ENCODE data around the gene ABHD17C.
"Not testable (repeated sequence)": the region's sequence is repeated elsewhere in the genome, so short reads cannot be mapped to it uniquely, and the experiment has no call there.

The ABHD17C gene

DNA sequence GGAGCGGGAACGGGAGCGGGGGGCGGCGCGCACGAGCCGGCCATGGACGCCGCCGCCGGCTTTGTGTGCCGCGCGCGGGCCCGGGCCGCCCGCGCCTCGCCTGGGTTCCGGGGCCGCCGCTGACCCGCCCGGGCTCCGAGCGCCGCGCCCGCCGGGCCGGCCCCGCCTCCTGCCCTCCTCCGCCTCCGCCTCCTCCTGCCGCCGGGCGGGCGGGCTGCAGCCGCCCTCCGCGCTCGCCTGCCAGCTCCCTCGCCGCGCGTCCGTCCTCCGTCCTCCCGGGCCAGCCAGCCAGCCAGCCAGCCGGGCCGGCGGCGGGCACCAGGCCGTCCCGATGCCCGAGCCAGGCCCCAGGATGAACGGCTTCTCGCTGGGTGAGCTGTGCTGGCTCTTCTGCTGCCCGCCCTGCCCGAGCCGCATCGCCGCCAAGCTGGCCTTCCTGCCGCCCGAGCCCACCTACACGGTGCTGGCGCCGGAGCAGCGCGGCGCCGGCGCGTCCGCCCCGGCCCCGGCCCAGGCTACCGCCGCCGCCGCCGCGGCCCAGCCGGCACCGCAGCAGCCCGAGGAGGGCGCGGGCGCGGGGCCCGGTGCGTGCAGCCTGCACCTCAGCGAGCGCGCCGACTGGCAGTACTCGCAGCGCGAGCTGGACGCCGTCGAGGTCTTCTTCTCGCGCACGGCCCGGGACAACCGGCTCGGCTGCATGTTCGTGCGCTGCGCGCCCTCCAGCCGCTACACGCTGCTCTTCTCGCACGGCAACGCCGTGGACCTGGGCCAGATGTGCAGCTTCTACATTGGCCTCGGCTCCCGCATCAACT, at the start of gene ABHD17C:
TSS of gene ABHD17C (plus strand) at position 212 of the 812 bp plus-strand sequence. CDS start at position 332, 120 bp downstream.
- DNase-seq, result peak; percentile 20

DNA sequence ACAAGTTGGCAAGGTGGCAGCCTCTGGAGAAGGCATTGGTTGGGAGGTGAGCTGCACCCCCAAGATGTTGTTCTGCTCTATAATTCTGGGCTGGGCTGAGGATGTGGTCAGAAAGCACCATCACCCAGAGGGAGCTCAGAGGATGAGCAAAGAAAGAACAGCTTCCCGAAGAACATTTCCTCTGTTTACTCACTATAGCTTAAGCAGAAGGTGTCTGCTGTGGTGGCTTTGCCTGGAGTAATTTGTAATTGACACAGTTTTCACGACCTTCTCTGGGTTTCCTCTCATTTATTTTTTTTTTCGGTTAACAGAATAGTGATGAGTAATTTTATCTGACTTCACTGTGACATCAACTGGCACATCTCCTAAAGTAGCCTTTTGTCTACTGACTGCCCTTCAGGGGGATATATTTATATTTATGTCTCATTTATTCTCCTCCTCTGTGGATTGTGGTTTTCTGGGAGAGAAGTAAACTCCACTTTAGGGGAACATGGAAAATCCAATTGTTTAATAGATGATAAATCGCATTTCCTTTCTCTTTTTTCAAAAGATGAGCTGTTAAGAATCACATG, 49.5 kb upstream of the ABHD17C start:
- peak; percentile 34 to 39 for DNase-seq

DNA sequence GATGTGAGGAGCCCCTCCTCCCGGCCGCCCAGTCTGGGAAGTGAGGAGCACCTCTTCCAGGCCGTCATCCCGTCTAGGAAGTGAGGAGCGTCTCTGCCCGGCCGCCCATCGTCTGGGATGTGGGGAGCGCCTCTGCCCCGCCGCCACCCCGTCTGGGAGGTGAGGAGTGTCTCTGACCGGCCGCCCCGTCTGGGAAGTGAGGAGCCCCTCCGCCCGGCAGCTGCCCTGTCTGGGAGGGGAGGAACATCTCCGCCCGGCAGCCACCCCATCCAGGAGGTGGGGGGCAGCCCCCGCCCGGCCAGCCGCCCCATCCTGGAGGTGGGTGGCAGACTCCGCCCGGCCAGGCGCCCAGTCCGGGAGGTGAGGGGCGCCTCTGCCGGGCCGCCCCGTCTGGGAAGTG, 47.7 kb upstream of the ABHD17C start:
- DNase-seq, result not testable (repeated sequence)

DNA sequence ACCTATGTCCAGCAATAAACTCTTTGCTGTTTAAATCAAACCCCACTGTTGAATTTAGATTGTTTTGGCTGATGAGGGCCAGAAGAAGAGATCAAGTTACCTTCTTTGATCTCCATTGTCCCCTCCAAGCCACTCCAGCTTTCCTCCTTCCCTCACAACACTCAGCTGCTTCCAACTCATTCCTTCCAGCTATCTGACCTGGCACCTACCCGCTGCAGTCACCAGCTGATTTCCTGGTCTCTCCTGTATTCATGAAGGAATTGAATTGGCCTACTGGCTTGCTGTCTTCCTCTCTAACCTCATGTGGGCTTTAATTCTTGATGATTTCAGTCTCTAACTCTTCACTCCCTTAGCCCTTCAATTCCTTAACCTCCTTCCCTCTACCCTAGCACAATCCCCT, 40.8 kb upstream of the ABHD17C start:
- no peak for DNase-seq

DNA sequence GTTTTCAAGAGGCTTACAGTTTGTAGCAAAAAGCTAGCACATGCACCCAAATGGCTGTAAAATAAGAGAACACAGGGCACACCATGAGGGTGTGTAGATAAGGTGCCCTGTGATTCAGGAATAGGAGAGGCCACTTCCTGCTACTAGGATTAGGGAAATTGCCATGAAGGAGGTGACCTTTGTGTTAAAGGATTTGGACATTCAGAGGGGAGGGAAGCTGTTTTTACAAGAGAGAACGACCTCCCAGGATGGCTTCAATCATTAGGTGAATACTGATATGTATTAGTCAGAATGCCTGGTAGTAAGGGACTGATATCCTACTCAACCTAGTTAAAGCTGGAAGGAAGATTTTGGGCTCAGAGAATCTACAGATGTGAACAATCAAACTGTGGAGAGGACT, 35.7 kb upstream of the ABHD17C start:
- DNase-seq, result no peak

DNA sequence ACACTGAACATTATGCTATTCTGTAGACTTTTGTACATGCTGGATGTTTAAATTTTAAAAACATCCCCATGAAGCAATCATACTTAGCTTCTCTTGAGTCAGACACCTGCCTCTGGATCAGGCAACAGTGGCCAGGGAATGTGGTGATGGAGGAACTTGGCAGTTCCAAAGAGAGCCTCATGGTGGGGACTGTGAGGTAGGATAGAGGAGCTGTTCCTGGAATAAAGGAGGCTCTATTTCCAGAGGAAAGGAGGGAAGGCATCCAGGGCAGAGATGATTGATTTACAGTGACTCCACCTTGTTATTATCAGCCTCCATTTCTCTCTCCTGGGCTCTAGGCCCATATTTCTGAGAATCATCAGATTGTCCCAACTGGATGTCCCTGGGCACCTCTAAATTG, 35.0 kb upstream of the ABHD17C start:
- no peak for DNase-seq

DNA sequence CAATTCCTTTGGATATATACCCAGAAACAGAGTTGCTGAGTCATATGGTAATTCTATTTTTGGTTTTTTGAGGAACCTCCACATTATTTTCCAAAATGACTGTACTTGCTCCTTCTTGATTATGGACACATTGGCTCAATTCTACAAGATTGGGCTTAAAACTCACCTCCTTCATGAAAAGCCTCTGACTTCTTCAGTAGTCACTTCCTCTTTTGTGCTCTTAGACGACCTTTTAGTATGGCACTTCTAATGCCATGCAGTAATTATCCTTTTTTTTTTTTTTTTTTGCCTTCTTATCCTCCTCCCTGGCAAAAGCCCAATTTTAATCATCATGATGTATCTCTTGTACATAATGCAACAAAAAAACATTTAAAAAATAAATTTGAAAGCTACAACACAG, 33.0 kb upstream of the ABHD17C start:
- peak in 1 of 2 experiments; percentile 21 for DNase-seq

DNA sequence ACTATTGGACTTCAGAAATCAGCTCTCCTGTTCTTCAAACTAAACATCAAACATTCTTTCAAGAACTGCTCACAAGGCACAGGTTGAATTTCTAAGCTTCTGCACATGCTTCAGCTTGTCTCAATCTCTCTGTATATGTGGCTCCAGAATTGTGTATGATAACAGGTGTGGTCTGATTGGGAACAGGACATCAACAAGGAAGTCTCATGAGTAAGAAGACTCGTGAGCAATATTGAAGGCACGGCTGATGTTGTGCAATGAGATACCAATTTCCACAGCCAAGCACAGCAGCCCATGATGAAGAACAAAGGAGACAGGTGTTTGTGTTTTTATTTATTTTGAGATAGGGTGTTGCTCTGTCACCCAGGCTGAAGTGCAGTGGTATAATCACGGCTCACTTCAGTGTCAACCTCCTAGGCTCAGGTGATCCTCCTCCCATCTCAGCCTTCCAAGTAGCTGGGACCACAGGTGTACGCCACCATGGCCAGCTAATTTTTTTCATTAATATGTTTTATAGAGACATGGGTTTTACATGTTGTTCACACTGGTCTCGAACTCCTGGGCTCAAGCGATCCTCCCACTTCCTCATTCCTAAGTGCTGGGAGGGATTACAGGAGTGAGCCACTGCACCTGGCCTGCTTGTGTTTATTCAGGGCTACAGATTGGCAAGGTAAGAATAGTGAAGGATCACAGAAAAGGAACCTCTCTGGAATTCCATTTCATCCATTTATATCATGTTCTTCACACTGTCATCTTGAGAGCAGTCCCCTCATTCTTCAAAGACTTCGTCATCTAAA, 32.2 kb upstream of the ABHD17C start:
- DNase-seq, result no peak

DNA sequence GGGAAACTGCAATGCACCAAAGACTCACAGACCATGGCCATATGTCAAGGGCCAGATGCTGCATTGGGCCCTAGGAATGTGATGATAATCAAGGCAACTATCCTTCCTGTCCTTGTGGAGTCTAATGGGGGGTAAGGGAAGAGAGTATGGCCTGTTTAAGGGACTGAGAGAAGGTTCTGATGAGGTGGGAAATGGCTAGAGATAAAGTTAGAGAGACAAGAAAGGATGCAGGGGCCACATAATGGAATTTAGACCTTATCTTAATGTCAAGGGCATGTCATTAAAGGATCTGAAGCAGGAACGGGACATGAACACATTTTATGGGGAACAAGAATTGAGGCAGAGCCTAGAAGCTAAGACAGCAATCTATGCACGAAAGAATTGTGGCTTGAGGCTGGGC, 30.0 kb upstream of the ABHD17C start:
- no peak for DNase-seq

DNA sequence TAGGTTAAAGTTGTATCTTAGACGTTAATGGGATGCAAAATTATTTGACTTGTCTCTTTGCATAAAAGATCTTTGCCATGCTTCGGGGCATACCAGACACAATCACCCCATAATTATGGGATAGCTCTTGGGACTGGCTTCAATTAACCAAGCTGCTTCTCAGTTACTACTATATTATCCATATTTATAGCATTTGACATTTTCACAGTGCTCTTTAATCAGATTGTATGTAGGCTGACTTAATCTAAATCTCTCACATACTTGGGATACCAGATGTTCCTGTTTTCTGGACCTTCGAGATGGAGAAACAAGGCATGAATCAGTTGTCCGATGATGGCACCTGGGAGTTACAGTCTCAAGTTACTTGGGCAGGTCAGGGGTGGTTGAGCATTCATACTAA, 27.2 kb upstream of the ABHD17C start:
- DNase-seq, result no peak

DNA sequence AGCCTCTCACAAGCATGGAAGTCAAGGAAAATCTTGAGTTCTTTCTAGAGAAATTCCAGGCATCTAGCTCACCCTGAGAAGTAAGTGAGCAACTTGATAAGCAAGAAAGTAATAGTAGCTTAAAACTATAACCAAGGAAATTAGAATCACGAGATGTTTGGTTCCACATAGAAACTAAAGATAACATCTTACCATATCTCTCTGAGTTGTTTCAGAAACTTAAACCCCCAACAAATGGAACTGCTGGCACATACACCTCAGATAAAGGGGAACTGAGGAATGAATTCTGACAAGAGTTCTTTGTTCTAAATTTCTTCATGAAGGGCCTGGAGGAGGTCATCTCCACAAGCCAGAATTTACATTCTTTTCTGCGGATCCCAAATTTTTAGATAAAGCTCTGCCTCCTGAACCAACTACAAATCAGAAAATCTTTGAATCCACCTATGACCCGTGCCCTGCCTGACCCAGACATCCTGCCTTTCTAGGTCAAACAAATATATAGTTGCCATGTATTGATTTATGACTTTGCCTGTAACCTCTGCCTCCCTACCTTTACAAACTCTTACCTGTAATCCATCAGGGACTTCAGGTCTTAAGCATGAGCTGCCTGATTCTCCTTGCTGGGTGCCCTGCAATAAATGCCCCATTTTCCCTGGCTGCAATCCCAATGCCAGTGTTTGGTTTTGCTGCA, 26.4 kb upstream of the ABHD17C start:
- no peak for DNase-seq

DNA sequence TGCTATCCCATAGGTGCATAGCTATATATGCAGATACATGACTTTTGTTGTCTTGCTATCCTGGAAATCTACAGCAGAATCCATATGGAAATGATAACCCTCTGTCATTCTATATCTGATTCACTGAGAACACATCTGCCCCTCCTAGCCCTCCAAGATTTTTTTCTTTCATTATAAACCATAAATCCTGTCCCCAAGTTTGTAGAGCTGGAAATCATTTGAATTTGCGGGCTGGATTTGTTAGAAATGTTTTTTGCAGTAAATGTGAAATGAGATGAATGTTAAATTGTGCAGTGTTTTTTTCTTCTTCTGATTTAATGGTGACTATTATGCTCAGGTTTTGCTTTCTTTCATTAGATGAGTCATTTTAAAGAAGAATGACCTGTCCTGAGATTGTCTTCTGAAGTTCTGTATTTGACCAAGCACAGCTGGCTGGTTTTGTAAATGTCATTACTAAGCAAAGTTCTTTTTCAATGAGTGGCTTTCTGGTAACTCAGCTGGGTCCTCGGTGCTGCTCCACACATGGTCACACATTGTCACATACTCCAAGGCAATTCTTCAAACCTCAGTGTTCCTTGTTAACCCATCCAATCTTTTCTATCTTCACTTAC, 25.3 kb upstream of the ABHD17C start:
- no peak for DNase-seq

DNA sequence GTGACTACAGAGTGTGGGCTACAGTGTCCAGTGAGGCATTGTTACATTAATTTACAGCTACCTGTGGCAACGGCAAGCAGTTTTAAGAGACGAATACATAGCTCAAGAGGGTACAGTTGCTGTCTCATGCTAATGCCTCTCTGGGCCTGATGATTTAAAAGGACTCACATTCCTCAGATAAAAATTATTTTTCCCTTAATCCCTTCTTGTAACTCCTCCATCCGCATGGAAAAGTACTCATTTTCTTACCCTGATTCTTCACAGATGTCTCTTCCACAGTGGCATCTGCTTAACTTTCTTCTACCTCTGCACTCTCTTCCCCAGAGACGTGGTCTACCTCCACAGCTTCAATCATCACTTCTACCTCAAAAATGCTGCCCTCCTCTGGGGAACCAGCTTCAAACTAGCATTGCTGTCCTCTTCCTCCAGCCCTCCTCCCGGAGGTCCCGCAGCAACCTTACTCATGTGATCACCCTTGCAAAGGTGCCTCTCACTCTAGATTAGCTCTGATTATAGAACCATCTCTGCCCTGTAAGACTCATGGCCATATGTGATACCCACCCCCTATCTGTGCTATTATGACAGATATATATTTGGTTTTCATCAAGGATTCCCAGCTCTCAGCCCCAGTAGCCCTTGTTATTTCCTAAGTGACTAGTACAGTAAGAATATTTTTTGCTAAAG, 21.4 kb upstream of the ABHD17C start:
- no peak for DNase-seq

DNA sequence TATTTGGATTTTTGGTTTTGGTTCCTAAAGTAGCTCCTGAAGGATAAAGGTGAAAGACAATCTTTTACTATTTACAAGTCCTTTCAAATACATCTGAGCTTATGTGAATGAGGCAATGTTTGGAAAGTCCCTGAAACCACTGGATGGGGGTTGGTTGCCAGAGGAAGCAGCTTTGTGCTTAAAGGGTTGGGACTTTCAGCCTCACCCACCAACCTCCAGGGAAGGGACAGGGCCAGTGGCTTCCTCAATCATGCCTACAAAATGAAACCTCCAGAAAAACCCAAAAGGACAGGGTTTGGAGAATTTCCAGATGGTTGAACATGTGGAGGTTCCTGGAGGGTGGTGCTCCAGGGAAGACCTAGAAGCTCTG, 20.9 kb upstream of the ABHD17C start:
- peak; percentile 8 to 20 for DNase-seq

DNA sequence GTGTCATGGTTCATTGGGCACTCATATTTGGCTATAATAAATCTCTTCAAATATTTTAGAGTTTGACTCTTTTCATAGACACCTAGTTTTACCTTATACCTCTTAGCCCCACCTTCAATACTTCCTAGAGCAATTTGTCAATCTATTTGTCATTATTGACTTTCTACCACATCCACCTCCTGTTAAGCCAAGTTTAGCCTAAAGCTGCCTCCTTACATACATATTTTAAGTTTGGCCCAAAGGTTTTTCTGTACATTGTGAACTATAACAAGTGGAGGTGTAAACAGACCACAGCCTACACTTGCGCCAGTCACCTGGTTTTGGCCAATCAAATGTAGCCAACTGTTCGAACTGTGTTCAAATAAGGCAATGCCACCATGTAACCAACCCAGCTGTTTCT, 18.1 kb upstream of the ABHD17C start:
- DNase-seq, result no peak

DNA sequence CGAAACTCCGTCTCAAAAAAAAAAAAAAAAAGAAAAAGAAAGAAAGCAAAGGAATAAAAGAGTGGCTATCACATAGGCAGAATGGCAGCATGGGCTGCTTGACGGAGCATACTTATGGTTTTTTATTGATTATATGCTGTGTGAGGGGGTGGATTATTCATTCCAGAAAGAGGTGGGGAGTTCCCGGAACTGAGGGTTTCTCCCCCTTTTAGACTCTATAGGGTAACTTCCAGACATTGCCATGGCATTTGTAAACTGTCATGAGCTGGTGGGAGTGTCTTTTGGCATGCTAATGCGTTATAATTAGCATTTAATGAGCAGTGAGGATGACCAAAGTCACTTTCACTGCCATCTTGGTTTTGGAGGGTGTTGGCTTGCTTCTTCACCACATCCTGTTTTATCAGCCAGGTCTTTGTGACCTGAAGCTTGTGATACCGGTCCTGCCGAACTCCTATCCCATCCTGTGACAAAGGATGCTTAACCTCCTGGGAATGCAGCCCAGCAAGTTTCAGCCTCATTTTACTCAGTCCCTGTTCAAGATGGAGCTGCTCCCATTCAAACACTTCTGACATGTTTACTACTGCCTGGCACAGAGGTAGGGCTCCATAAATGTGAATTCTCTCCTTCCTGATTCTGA, 15.8 kb upstream of the ABHD17C start:
- DNase-seq, result no peak

DNA sequence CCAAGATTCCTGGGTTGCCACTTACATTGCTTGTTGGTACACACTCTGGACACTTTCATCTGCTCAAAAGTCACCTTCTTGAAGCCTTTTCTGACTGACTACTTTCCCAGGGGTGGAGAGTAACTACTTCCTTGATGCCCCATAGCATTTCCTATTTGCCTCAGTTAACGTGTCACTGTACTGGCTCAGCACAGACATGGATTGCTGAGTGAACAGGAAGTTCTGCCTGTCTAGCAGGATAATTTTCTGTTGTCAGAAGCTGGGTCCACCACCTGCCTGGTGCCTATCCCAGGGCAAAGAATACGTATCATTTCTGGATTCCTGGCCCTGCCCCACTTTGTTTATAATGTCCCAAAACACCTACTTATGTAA, 15.3 kb upstream of the ABHD17C start:
- no peak for DNase-seq

DNA sequence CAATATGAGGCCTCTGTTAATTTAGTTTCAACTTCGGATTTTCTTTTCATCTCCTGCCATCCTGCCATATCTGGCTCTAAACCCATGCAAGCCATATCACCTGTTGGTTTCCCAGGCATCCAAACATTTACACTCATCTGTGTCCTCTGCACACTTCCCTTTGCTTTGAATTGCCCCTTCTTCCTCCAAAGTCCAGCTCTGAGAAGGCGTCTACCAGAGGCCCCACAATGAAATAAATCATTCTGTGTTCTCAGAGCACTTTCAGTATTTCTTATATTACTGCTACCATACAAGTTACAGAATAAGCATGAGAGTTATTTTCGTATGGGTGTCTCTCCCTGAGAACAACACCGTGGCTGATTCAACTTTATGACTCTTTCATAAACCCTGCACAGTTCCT, 12.9 kb upstream of the ABHD17C start:
- DNase-seq, result no peak

DNA sequence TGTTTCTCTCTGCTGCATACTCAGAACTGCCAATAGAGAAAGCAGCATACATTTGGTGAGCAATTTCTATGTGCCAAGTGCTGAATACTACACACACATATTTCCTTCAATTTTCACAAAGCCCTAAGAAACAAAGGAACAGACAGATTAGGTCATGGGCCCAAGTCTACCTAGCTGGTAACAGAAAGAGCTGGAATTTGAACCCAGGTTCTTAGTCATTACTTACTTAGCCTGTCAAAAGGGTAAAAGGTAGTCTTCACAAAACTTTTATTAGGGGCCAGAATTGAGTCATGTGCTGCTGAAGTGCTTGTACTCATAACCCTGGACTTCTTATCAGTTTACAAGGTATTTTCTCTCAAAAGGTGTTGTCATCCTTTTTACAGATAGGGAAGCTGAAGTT, 10.4 kb upstream of the ABHD17C start:
- no peak for DNase-seq

DNA sequence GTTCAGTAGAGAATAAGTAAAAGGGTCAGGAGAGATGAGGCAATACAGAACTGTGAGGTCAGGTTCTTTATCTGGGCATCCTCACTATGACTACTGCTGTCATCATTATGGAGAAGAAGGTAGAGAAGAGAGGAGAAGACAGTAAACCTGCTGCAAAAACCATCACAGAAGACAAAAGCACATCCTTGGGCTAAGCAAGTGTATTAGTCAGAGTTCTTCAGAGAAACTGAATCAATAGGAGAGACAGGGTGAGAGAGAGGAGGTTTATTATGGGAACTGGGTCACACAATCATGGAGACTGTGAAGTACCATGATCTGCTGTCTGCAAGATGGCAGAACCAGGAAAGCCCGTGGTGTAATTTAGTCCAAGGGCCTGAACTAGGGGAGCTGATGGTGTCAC, 9.5 kb upstream of the ABHD17C start:
- DNase-seq, result no peak

DNA sequence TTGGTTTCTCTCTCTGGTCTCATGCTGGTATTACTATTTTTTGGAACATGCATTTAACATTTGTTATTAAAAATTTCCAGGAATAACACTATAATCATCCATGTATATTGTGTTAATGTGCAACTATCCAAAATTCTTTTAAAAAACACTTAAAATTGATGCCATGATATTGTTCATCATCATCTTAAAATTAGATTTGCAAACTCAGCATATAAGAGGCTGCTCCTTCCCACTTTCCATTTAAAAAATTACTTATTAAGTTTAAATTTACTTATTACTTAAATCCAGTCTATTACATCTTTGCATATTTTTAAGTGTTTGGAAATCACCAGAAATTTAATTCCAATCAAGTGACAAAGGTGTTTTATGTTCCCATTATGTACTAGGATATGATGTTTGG, 5.8 kb upstream of the ABHD17C start:
- DNase-seq, result no peak

DNA sequence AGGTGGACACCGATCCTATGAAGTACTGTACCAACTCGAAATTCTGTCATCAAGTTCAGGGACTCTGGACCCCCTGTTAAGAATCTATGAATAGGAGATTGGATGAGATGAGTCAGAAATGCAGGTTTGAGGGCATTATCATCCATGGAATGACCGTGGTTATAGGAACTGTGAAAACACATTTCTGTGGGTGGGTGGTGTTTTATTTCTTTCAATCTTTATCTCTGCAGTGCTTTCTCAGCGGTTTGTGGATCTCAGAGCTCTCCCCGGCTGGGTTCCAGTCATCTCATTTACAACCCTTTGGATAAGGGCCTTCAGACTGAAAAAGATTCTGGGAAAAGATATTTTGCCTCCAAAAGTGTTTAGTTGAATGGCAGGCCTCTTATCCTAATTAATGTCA, 5.4 kb upstream of the ABHD17C start:
- DNase-seq, result no peak

Data from AML-193 (cell line).